C4-2B (cell line): ENCODE data around the gene GPR162.

Experiments
- H3K27ac ChIP-seq: fragments of 450-650 bp; 2 replicates; pipeline ENCODE4 v1.5.1; 2017
- ZFX ChIP-seq: fragments of 450-650 bp; IDR thresholded peaks from 2 replicates; pipeline ENCODE4 v1.6.1; 2017
- TF ChIP-seq, protein P1 (sequence below): fragments of 450-650 bp; conservative IDR thresholded peaks from 2 replicates; pipeline ENCODE4 v1.5.1; 2017; ENCODE audit warnings: mild to moderate bottlenecking

GPR162 gene

DNA sequence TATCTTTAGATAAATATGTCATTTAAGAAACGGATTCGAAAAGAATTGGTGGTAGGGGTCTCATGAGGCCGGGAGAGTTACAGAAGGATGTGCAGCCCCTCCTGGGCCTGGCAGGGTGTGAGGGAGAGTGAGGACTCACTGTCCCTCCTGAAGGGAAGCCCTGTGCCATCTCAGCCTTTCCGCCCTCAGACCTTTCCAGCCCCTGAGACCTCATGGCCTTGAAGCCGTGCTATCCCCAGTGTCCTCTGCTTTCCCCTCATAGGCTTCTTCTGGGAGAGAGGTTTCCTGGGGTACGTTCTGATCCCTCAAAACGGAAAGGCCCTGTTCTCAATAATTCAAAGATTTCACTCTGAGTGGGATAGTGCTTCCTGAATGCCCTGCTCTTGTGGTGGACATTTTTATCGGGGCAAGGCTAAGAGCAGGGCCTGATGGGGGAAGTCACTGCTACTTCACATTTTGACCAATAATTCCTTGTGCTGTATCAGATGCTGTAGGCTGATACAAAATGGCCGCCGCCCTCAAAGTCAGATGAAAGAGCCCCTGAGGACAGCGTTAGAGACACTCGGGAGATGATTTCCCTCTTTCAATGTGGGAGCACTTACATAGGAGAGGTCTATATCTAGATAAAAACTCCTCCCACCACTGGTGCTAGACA, 31.0 kb upstream of the GPR162 start:
- TF ChIP-seq ZFX, result no peak
- TF ChIP-seq, protein P1, sequence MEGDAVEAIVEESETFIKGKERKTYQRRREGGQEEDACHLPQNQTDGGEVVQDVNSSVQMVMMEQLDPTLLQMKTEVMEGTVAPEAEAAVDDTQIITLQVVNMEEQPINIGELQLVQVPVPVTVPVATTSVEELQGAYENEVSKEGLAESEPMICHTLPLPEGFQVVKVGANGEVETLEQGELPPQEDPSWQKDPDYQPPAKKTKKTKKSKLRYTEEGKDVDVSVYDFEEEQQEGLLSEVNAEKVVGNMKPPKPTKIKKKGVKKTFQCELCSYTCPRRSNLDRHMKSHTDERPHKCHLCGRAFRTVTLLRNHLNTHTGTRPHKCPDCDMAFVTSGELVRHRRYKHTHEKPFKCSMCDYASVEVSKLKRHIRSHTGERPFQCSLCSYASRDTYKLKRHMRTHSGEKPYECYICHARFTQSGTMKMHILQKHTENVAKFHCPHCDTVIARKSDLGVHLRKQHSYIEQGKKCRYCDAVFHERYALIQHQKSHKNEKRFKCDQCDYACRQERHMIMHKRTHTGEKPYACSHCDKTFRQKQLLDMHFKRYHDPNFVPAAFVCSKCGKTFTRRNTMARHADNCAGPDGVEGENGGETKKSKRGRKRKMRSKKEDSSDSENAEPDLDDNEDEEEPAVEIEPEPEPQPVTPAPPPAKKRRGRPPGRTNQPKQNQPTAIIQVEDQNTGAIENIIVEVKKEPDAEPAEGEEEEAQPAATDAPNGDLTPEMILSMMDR, result no peak
- H3K27ac ChIP-seq, result no peak overlapping the region

- TF ChIP-seq, protein P1, result no peak
- TF ChIP-seq ZFX, result no peak
- H3K27ac ChIP-seq, result no peak overlapping the region
Measured at GRCh38 chr12:6791931-6792520, 29.6 kb upstream of the GPR162 start.

DNA sequence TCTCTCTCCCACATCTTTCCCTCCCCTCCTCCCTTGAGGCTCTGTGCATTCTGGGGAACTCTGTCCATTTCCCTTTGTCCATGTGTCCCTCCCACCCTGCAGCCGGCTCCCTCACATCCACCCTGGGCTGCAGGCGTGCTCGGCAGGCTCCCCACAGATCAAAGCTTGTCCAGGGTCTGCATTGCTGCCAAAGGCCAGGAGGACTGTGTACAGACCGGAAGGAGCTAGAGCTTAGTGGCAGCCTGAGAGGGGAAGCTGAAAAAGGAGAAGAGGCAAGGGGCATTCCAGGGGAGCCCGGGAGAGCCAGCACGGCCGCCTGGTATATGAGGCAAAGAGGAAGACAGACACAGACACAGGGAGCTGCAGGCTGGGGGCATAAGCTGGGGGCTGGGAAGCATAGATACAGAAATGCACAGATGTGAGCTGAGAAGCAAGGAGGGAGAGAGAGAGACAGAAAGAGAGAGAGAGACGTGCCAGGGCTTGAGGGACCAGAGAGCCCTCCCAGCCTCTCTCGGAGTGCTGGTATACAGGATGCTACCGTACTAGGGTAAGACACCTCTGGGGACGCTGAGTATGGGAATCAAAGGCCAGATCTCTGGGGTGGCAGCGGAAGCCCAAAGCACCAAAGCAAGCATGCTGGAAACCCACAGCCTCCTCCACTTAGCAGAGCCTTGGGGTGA, 29.0 kb upstream of the GPR162 start:
- TF ChIP-seq ZFX, result no peak
- TF ChIP-seq, protein P1, result no peak
- H3K27ac ChIP-seq, result no peak overlapping the region

- no peak for TF ChIP-seq ZFX
- TF ChIP-seq, protein P1, result no peak
Measured at GRCh38 chr12:6795088-6795487, 26.5 kb upstream of the GPR162 start.

GRCh38 chr12:6796576-6796975, 25.0 kb upstream of the GPR162 start:
- no peak for TF ChIP-seq ZFX
- TF ChIP-seq, protein P1, result no peak
- no peak overlapping the region for H3K27ac ChIP-seq

More at GRCh38 chr12:6795088-6795487, 26.5 kb upstream of the GPR162 start:
- no peak overlapping the region for H3K27ac ChIP-seq

DNA sequence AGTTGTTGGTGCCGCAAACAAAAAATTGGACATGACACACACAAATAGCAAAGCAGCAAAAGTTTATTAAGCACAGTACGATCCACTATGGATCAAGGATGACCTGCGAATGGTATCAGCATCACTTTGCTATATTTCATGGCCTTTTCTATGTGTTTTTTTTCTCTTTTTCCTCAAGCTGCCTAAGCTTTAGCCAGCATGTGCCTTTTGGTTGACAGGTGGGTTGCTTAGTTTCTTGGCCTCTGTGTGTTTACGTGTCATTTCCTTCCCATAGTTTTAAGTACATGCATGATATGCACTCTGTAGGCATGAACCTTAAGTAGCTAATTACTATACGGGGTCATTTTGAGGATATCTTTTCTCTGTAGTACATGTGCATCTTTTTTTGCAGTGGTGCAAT, 22.5 kb upstream of the GPR162 start:
- TF ChIP-seq, protein P1, result no peak
- no peak for TF ChIP-seq ZFX
- no peak overlapping the region for H3K27ac ChIP-seq

DNA sequence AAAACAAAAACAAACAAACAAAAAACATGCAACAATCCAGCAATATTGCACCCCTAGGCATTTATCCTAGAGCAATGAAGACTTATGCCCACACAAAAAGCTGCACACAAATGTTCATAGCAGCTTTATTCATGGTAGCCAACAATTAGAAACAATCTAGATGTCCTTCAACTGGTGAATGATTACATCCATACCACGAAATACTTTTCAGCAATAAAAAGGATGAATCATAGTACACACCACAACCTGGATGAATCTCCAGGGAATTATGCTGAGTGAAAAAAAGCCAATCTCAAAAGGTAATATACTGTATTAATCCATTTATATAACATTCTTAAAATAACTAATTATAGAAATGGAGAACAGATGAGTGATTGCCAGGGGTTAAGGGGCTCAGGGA, 14.5 kb upstream of the GPR162 start:
- no peak overlapping the region for H3K27ac ChIP-seq
- TF ChIP-seq ZFX, result no peak

DNA sequence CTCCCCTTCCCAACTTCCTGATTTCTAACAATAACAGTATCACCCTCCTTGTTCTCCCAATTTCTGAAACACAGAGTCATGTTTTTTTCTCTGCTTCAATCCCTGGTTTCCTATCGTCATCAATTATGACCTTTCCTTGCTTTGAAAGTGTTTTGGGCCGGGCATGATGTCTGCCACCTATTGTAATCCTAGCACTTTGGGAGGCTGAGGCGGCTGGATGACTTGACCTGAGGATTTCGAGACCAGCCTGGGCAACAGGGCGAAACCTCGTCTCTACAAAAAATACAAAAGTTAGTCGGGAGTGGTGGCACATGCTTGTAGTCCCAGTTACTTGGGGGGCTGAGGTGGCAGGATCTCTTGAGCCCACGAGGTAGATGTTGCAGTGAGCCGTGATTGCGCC, 12.6 kb upstream of the GPR162 start:
- TF ChIP-seq, protein P1, result no peak
- no peak for TF ChIP-seq ZFX
- no peak overlapping the region for H3K27ac ChIP-seq
